Astrocyte of the cerebellum (primary cell): Measurements from ENCODE around the gene RNF168.
"Not testable (repeated sequence)": the region's sequence is repeated elsewhere in the genome, so short reads cannot be mapped to it uniquely, and the experiment has no call there.

Source experiments
- DNase-seq: peaks from one replicate; pipeline ENCODE4 v3.0.0-alpha.2; 2011; ENCODE audit warnings: low read depth
- H3K4me3 ChIP-seq: 2 replicates; pipeline ENCODE4 v1.5.1; 2011; ENCODE audit warnings: mild to moderate bottlenecking, low read depth, low read length, moderate library complexity
- in situ Hi-C: cut with HindIII; loops from 2 replicates; pipeline ENCODE4 v1.10.0; 2017; ENCODE audit warnings: low sequenced_read_pairs
- TF ChIP-seq, protein P1 (sequence below): IDR thresholded peaks from 2 replicates; pipeline ENCODE4 v1.5.1; 2012; ENCODE audit warnings: low read length, low read depth, moderate library complexity, mild to moderate bottlenecking; ENCODE audit errors: missing control alignments

RNF168 gene

DNA sequence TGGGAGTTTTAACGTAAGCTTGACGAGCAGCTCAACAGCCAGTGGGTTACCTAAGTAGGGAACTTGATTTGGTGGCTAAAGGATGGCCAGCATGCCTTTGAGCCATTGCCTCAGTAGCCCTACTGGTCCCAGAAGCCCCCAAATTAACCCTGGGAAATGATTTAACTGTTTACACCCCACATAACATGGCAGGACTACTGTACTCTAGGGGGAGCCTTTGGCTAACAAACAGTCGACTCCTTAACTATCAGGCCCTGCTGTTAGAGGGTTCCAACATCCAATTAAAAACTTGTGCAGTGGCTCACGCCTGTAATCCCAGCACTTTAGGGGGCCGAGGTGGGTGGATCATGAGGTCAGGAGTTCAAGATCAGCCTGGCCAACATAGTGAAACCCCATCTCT is 21.0 kb upstream of the RNF168 start:
- TF ChIP-seq, protein P1, sequence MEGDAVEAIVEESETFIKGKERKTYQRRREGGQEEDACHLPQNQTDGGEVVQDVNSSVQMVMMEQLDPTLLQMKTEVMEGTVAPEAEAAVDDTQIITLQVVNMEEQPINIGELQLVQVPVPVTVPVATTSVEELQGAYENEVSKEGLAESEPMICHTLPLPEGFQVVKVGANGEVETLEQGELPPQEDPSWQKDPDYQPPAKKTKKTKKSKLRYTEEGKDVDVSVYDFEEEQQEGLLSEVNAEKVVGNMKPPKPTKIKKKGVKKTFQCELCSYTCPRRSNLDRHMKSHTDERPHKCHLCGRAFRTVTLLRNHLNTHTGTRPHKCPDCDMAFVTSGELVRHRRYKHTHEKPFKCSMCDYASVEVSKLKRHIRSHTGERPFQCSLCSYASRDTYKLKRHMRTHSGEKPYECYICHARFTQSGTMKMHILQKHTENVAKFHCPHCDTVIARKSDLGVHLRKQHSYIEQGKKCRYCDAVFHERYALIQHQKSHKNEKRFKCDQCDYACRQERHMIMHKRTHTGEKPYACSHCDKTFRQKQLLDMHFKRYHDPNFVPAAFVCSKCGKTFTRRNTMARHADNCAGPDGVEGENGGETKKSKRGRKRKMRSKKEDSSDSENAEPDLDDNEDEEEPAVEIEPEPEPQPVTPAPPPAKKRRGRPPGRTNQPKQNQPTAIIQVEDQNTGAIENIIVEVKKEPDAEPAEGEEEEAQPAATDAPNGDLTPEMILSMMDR: no peak
- H3K4me3 ChIP-seq: no peak overlapping the region
- no peak for DNase-seq
- in situ Hi-C loops: no loop called here

DNA sequence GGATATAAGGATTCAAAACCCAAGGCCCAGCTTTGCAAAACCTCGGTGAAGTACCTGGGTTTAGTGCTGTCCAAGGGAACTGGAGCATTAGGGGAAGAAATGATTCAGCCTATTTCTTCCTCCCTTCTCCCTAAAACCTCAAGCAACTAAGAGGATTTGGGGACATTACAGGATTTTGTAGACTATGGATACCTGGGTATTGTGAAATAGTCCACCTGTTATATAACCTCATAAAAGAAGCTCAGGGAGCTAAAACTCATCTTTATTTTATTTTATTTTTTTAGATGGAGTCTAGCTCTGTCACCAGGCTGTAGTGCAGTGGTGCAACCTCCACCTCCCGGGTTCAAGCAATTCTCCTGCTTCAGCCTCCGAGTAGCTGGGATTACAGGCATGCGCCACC is 20.3 kb upstream of the RNF168 start:
- TF ChIP-seq, protein P1: no peak
- in situ Hi-C loops: no loop called here
- H3K4me3 ChIP-seq: no peak overlapping the region
- DNase-seq: no peak

GRCh38 chr3:196521291-196521690 is 17.7 kb upstream of the RNF168 start:
- DNase-seq, in situ Hi-C loops: not testable (repeated sequence)

DNA sequence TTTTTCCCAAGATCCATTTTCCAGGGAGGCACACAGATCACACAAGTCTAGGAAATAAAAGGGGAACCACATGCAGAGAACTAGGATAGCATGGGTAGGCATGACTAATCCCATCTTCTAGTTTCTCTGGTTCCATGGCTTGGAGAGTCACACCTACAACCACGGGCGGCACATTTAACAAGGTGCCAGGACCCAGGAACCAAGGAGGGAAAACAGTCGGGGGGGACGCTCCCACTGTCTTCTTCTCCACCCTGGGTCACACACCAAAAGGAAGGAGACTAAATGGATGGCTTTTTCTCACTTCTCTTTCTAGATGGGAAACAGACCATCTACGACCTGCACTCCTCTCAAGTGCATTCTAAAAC is 16.1 kb upstream of the RNF168 start:
- TF ChIP-seq, protein P1: no peak
- no peak for DNase-seq
- H3K4me3 ChIP-seq: no peak overlapping the region
- in situ Hi-C loops: no loop called here

More at GRCh38 chr3:196521291-196521690, 17.7 kb upstream of the RNF168 start:
- H3K4me3 ChIP-seq: not testable (repeated sequence)

DNA sequence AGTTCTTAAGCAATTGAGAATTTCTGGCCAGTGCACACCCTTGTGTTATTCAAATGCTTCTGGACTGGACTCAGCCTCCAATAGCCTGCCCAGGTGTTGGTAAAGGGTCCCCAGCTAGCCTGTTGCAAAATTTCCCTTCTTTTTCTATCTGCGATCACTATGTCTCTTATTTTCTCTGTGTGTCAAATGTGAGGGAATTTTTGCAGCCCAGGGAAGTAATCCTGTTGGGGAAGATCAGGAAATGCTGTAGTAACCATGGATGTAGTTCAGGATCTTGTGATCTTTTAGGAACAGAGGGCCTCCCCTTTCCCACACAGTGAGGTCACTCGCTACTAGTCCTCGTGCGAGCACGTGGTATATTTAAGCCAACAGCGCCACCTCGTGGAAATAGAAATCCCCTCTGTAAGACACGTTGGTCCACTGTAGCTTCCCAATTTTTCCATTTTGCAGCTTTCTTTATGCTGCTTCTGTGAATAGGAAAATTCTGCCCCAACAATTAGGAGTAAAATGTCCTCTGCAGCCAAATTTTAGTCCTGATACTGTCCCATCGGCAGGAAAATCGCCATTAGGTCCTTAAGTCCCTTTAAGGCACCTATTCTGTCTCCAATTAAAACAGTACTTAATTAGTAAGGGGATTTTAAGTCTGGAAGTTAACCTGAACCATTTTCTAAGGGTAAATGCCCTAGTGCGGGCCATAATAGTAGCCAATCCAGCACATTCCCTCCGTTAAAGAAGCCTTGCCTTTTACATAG is 15.6 kb upstream of the RNF168 start:
- DNase-seq: peak; percentile 39
- in situ Hi-C loops: no loop called here
- H3K4me3 ChIP-seq: no peak overlapping the region
- TF ChIP-seq, protein P1: peak; percentile 32

DNA sequence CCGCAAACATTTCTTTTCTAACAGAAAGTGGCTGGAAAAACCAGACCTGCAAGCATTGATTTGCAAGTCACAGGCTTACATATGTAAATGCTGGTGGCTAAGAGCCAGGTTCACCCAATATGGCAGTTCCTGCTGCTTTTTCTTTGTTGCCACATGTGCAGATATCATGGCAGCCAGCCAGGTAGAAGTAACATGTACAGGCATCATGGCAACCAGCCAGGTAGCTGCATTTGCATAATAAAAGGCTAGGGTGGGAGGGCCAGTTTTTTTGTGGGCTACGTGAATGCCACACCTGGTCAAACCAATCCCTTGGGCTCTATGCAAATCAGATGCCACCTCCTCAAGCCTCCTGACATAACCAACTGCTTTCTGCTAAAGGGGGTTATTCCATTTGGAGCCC is 14.4 kb upstream of the RNF168 start:
- in situ Hi-C loops: no loop called here
- no peak for DNase-seq
- H3K4me3 ChIP-seq: no peak overlapping the region
- TF ChIP-seq, protein P1: no peak

DNA sequence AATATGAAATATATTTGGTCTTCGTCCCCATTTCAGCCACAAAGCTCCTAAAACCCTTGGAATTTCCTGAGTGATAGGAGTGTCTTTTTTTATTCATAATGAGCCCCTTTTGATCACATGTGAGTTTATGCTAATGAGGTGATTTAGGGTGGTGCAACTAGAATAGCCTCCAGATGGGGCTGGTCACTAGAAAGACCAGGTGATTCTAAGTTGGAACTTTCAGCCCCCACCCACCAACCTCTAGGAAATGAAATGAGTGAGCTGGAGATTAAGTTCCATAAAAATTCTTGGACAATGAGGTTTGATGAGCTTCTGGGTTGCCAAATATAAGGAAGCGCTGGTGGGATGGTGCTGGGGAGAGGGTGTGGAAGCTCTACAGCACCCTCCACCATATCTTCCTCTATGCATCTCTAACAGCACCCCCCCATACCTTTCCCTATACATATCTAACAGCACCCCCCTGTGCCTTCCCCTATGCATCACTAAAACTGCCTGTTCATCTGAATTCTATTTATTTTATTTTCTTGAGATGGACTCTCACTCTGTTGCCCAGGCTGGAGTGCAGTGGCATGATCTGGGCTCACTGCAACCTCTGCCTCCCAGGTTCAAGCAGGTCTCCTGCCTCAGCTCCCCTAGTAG is 13.7 kb upstream of the RNF168 start:
- TF ChIP-seq, protein P1: no peak
- in situ Hi-C loops: no loop called here
- no peak for DNase-seq
- H3K4me3 ChIP-seq: no peak overlapping the region
